Measurements from ENCODE around the gene UTS2R. TPM values are rescaled to one million over a fixed set of nuclear protein-coding genes. Genes with fewer than 3 reads are reported as not detected.

Gene UTS2R
- total RNA-seq, 2 experiments from 2014 or later = not detected

- Mint-ChIP-seq H3K36me3 (ENCODE audit: low read depth) (peaks cover 16% of the 10 kb centered on the region), H3K4me3 (no peak overlapping the region), H3K4me1 (ENCODE audit: low read depth) (peaks cover 26% of the 10 kb centered on the region), H3K27ac (no peak overlapping the region), H3K9me3 (no peaks in the 10 kb centered on the region), H3K27me3 (no peaks in the 10 kb centered on the region)
- no peak for ATAC-seq
- intact Hi-C loops (cut with micrococcal nuclease) = no loop called here
- TF ChIP-seq CTCF (IDR thresholded peaks at IDR 0.05) = no peak
- POLR2A ChIA-PET = interaction anchor here (0.7 to 4.2 kb wide), 2 partner anchors 33 to 112 kb away, joined by 3 to 20 read pairs; no protein-coding TSS in a partner anchor
- DNase-seq = no peak
- CTCF ChIA-PET = interaction anchor here (1.7 to 1.8 kb wide), 2 partner anchors 17 to 32 kb away, joined by 4 read pairs; no protein-coding TSS in a partner anchor
Observed at GRCh38 chr17:82416264-82416663, 44.7 kb downstream of the UTS2R start.

DNA sequence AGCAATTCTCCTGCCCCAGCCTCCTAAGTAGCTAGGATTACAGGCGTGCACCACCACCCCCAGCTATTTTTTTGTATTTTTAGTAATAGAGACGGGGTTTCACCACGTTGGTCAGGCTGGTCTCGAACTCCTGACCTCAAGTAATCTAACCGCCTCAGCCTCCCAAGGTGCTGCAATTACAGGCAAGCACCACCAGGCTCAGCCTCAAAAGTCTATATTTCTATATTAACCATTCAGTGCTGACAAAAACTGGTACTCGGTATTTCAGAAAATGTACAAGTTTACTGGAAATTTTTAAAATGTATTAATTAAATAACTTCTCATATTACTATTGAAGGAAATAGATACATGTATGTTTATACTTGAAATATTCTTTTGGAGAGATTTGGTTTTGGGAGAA lies 45.2 kb downstream of the UTS2R start:
- Mint-ChIP-seq H3K36me3 (ENCODE audit: low read depth) (peaks cover 16% of the 10 kb centered on the region), H3K27me3 (no peaks in the 10 kb centered on the region), H3K4me3 (no peak overlapping the region), H3K27ac (no peak overlapping the region), H3K4me1 (ENCODE audit: low read depth) (peaks cover 26% of the 10 kb centered on the region), H3K9me3 (no peaks in the 10 kb centered on the region)
- ChIA-PET POLR2A (interaction anchor here (0.7 to 4.2 kb wide), 3 partner anchors 33 to 112 kb away, joined by 3 to 20 read pairs (median 3); no protein-coding TSS in a partner anchor), CTCF (interaction anchor here (1.1 to 1.9 kb wide), 5 partner anchors 17 to 118 kb away, joined by 3 to 9 read pairs (median 4); no protein-coding TSS in a partner anchor)
- ATAC-seq (no peak), DNase-seq (peak; percentile 42)
- peak; percentile 32 for TF ChIP-seq CTCF (IDR thresholded peaks at IDR 0.05)
- intact Hi-C loops (cut with micrococcal nuclease) = no loop called here

GRCh38 chr17:82418001-82418986 lies 46.7 kb downstream of the UTS2R start, which contains the start of the genes HEXD and OGFOD3:
Gene HEXD (plus strand): TSS chr17:82418347. CDS start chr17:82419800, 1,453 bp downstream.
Gene OGFOD3 (minus strand): TSS chr17:82418586. CDS start chr17:82418485, 101 bp downstream.
- Mint-ChIP-seq H3K4me1 (ENCODE audit: low read depth) (peaks cover 27% of the 10 kb centered on the region), H3K9me3 (no peaks in the 10 kb centered on the region), H3K27ac (peak within 1 kb of the TSS; percentile 57), H3K36me3 (ENCODE audit: low read depth) (peaks cover 17% of the 10 kb centered on the region), H3K27me3 (no peaks in the 10 kb centered on the region), H3K4me3 (peak within 1 kb of the TSS; percentile 78)
- ATAC-seq = peak; percentile 91
- CTCF ChIA-PET = interaction anchor here (0.8 to 1.9 kb wide), 8 partner anchors 10 to 388 kb away, joined by 3 to 9 read pairs (median 4); no protein-coding TSS in a partner anchor
- POLR2A ChIA-PET = interaction anchor here (0.6 to 4.2 kb wide), 13 partner anchors 12 to 330 kb away, joined by 3 to 20 read pairs (median 3); no protein-coding TSS in a partner anchor
- intact Hi-C loops (cut with micrococcal nuclease) = no loop called here
- no peak for TF ChIP-seq CTCF (IDR thresholded peaks at IDR 0.05)
- peak; percentile 82 for DNase-seq

- H3K27me3 Mint-ChIP-seq = no peaks in the 10 kb centered on the region
- intact Hi-C loops (cut with micrococcal nuclease) = no loop called here
Observed at GRCh38 chr17:82419540-82419939, 48.0 kb downstream of the UTS2R start.

More at GRCh38 chr17:82419540-82419939, 48.0 kb downstream of the UTS2R start:
- no peak for ATAC-seq
- POLR2A ChIA-PET = interaction anchor here (0.7 to 4.2 kb wide), 7 partner anchors 11 to 85 kb away, joined by 3 to 20 read pairs (median 4); no protein-coding TSS in a partner anchor
- Mint-ChIP-seq H3K27ac (peak overlapping the region; percentile 57), H3K36me3 (ENCODE audit: low read depth) (peaks cover 15% of the 10 kb centered on the region), H3K9me3 (no peaks in the 10 kb centered on the region), H3K4me1 (ENCODE audit: low read depth) (peaks cover 24% of the 10 kb centered on the region), H3K4me3 (peak overlapping the region; percentile 78)
- DNase-seq = no peak
- TF ChIP-seq CTCF (IDR thresholded peaks at IDR 0.05) = no peak
- CTCF ChIA-PET = interaction anchor here (0.8 to 1.8 kb wide), 5 partner anchors 9 to 389 kb away, joined by 3 to 8 read pairs (median 3); no protein-coding TSS in a partner anchor

Data from activated CD8-positive, alpha-beta T cell treated with anti-CD3 and anti-CD28 coated beads for 36 hours (primary cell).